ENCODE data around the gene MCRS1. TPM values are rescaled to one million over a fixed set of nuclear protein-coding genes. Genes with fewer than 3 reads are reported as not detected.

Gene MCRS1
- total and polyA plus RNA-seq, 2 experiments from 2014 or later, result 105 to 139 TPM

GRCh38 chr12:49553512-49554088 lies 14.3 kb downstream of the MCRS1 start:
- Histone ChIP-seq H3K27ac (ENCODE audit: low read depth) (no peak overlapping the region), H3K36me3 (ENCODE audit: insufficient read depth) (peaks cover 2% of the 10 kb centered on the region; the same call in 1 of the 2 replicates), H3K4me2 (no peak overlapping the region), H3K9me2 (ENCODE audit: insufficient read depth) (no peaks in the 10 kb centered on the region), H3F3A (replicated peaks; ENCODE audit: low read depth) (no peaks in the 10 kb centered on the region), H3K4me3 (no peak overlapping the region), H3K4me1 (ENCODE audit: insufficient read depth) (no peaks in the 10 kb centered on the region; the same call in 1 of the 2 replicates), H3K27me3 (ENCODE audit: insufficient read depth) (peaks cover 45% of the 10 kb centered on the region), H2AFZ (no peak overlapping the region), H3K79me2 (replicated peaks; ENCODE audit: insufficient read depth) (no peaks in the 10 kb centered on the region), H4K20me1 (replicated peaks; ENCODE audit: insufficient read depth) (no peaks in the 10 kb centered on the region)
- ATAC-seq (peak; percentile 51), DNase-seq (ENCODE audit: low spot score) (peak; percentile 85)
- H3K9me3 Mint-ChIP-seq, result no peaks in the 10 kb centered on the region
- peak overlapping the region; percentile 21; the same call in 1 of the 2 replicates for H3K27ac Mint-ChIP-seq
- peaks cover 33% of the 10 kb centered on the region for H3K27me3 Mint-ChIP-seq (ENCODE audit: insufficient read depth, low read depth, poor library complexity)
- H3K36me3 Mint-ChIP-seq (ENCODE audit: low read depth), result peaks cover 7% of the 10 kb centered on the region
- peak; percentile 83 to 91 for TF ChIP-seq CTCF (conservative IDR thresholded peaks at IDR 0.05; ENCODE audit: low read depth in 2 of 2)
- TF ChIP-seq ZNF114 (CRISPR knock-in tag; IDR thresholded peaks at IDR 0.05), result no peak
- H3K4me3 Mint-ChIP-seq, result no peak overlapping the region
- H3K4me1 Mint-ChIP-seq, result peaks cover 6% of the 10 kb centered on the region; the same call in 1 of the 3 replicates

GRCh38 chr12:49552899-49553298 lies 15.0 kb downstream of the MCRS1 start:
- Mint-ChIP-seq H3K9me3 (no peaks in the 10 kb centered on the region), H3K36me3 (ENCODE audit: low read depth) (peaks cover 2% of the 10 kb centered on the region; the same call in 2 of the 3 replicates), H3K4me3 (no peak overlapping the region), H3K4me1 (peaks cover 6% of the 10 kb centered on the region; the same call in 1 of the 3 replicates), H3K27me3 (ENCODE audit: insufficient read depth, low read depth, poor library complexity) (peaks cover 40% of the 10 kb centered on the region), H3K27ac (no peak overlapping the region)
- Histone ChIP-seq H2AFZ (no peak overlapping the region), H3K27ac (ENCODE audit: low read depth) (no peak overlapping the region), H4K20me1 (replicated peaks; ENCODE audit: insufficient read depth) (no peaks in the 10 kb centered on the region), H3K9me2 (ENCODE audit: insufficient read depth) (no peaks in the 10 kb centered on the region), H3K4me3 (no peak overlapping the region), H3K4me2 (no peak overlapping the region), H3K36me3 (ENCODE audit: insufficient read depth) (no peaks in the 10 kb centered on the region), H3F3A (replicated peaks; ENCODE audit: low read depth) (no peaks in the 10 kb centered on the region), H3K27me3 (ENCODE audit: insufficient read depth) (peaks cover 52% of the 10 kb centered on the region), H3K79me2 (replicated peaks; ENCODE audit: insufficient read depth) (no peaks in the 10 kb centered on the region), H3K4me1 (ENCODE audit: insufficient read depth) (no peaks in the 10 kb centered on the region; the same call in 1 of the 2 replicates)
- ATAC-seq (no peak), DNase-seq (ENCODE audit: low spot score) (no peak)
- TF ChIP-seq ETS1 (IDR thresholded peaks at IDR 0.05), result no peak
- no peak for TF ChIP-seq CREB1 (CRISPR knock-in tag; IDR thresholded peaks at IDR 0.05; ENCODE audit: low read depth)
- TF ChIP-seq EZH2phosphoT487 (IDR thresholded peaks at IDR 0.05; ENCODE audit: unreplicated experiment), result no peak
- TF ChIP-seq ZNF331 (CRISPR knock-in tag; IDR thresholded peaks at IDR 0.05; ENCODE audit: low read depth), result no peak
- TF ChIP-seq JUNB (IDR thresholded peaks at IDR 0.05; ENCODE audit: unreplicated experiment), result no peak
- TF ChIP-seq POLR2AphosphoS5 (IDR thresholded peaks at IDR 0.05; ENCODE audit: low read depth), result no peak
- TF ChIP-seq ZNF114 (CRISPR knock-in tag; IDR thresholded peaks at IDR 0.05), result no peak
- TF ChIP-seq ZNF462 (CRISPR knock-in tag; IDR thresholded peaks at IDR 0.05), result no peak
